GM21447 (cell line): ENCODE results near the gene E2F6.
"Not testable (repeated sequence)": the region's sequence is repeated elsewhere in the genome, so short reads cannot be mapped to it uniquely, and the experiment has no call there.

Source experiments
- ATAC-seq: cut with Tn5 transposase; IDR thresholded peaks from one replicate; pipeline ENCODE4 v1.9.1; 2021; ENCODE audit not compliant: unreplicated experiment

E2F6 gene

GRCh38 chr2:11414372-11415124 is 51.4 kb downstream of the E2F6 start:
- ATAC-seq: no peak

- no peak for ATAC-seq
Measured at GRCh38 chr2:11412449-11412810, 53.5 kb downstream of the E2F6 start.

- no peak for ATAC-seq
Measured at GRCh38 chr2:11411768-11412448, 54.1 kb downstream of the E2F6 start.

- ATAC-seq: no peak
Measured at GRCh38 chr2:11411244-11411643, 54.7 kb downstream of the E2F6 start.

GRCh38 chr2:11410101-11410500 is 55.9 kb downstream of the E2F6 start:
- no peak for ATAC-seq

GRCh38 chr2:11409572-11409959 is 56.4 kb downstream of the E2F6 start:
- ATAC-seq: no peak

GRCh38 chr2:11408959-11409571 is 56.9 kb downstream of the E2F6 start:
- no peak for ATAC-seq

GRCh38 chr2:11407413-11407812 is 58.5 kb downstream of the E2F6 start:
- ATAC-seq: no peak

GRCh38 chr2:11406958-11407381 is 59.0 kb downstream of the E2F6 start:
- no peak for ATAC-seq

GRCh38 chr2:11406267-11406957 is 59.5 kb downstream of the E2F6 start:
- ATAC-seq: no peak

- ATAC-seq: no peak
Measured at GRCh38 chr2:11405599-11406266, 60.2 kb downstream of the E2F6 start.

- ATAC-seq: not testable (repeated sequence)
Measured at GRCh38 chr2:11405074-11405406, 60.9 kb downstream of the E2F6 start.

- no peak for ATAC-seq
Measured at GRCh38 chr2:11404376-11405073, 61.4 kb downstream of the E2F6 start.

- ATAC-seq: no peak
Measured at GRCh38 chr2:11402436-11402835, 63.5 kb downstream of the E2F6 start.

GRCh38 chr2:11399438-11399762 is 66.6 kb downstream of the E2F6 start:
- no peak for ATAC-seq

- no peak for ATAC-seq
Measured at GRCh38 chr2:11398750-11399437, 67.1 kb downstream of the E2F6 start.

GRCh38 chr2:11397513-11397912 is 68.4 kb downstream of the E2F6 start:
- ATAC-seq: no peak

- ATAC-seq: no peak
Measured at GRCh38 chr2:11396467-11397445, 69.2 kb downstream of the E2F6 start.

- ATAC-seq: no peak
Measured at GRCh38 chr2:11396021-11396420, 69.9 kb downstream of the E2F6 start.
